Testis (tissue), 2 donors: ENCODE measurements around the gene TMEM119.

ENCODE experiments used
- CTCF ChIP-seq, 3 experiments: fragments of 450-650 bp in 2 of 3; fragments of 200-600 bp in 1 of 3; sonication (generic) in 1 of 3; IDR thresholded peaks; one replicate each; pipeline ENCODE4 v1.5.1; 2016 to 2019; ENCODE audit warnings: antibody characterized with exemption in 3 of 3, mild to moderate bottlenecking in 2 of 3, moderate library complexity in 1 of 3
- POLR2A ChIP-seq: fragments of 450-650 bp; IDR thresholded peaks from one replicate; pipeline ENCODE4 v1.6.1; 2017; ENCODE audit warnings: antibody characterized with exemption, mild to moderate bottlenecking, moderate library complexity

- no peak for TF ChIP-seq CTCF (IDR thresholded peaks at IDR 0.05)
- no peak for TF ChIP-seq POLR2A
Observed at GRCh38 chr12:108644811-108645120, 46.9 kb upstream of the TMEM119 start.
